ENCODE measurements around the gene MZT2B.
"Not testable (repeated sequence)": the region's sequence is repeated elsewhere in the genome, so short reads cannot be mapped to it uniquely, and the experiment has no call there.

- not testable (repeated sequence) for TF ChIP-seq CTCF, POLR2AphosphoS5 (IDR thresholded peaks at IDR 0.05)
Observed at GRCh38 chr2:130138841-130139251, 43.2 kb upstream of the MZT2B start.
